GM12878 (cell line): ENCODE results near the gene PAF1. TPM values are rescaled to one million over a fixed set of nuclear protein-coding genes. Genes with fewer than 3 reads are reported as not detected.

ENCODE experiments used
- ATAC-seq: fragments of 200-7000 bp; cut with Tn5 transposase; 3 replicates; pipeline ENCODE4 v1.9.1; 2020; ENCODE audit warnings: mild to moderate bottlenecking, moderate library complexity
- BruUV-seq: library from RNA; stranded (reverse); fragments of 400-500 nt; replicated peaks from 2 replicates; lab custom pipeline; 2021; lab: Mats Ljungman, UMichigan
- CTCF ChIA-PET: fragments of 300-600 bp; sonication (Branson Sonifier 250); formaldehyde crosslinking; extraction: SDS; loops from one replicate; lab custom pipeline; 2021; ENCODE audit warnings: inconsistent platforms; lab: Yijun Ruan, JAX
- POLR2A ChIA-PET: fragments of 350-600 bp; formaldehyde crosslinking; extraction: SDS; loops from one replicate; lab custom pipeline; 2021; ENCODE audit warnings: inconsistent platforms; lab: Charles Lee
- RAD21 ChIA-PET: fragments of 300-600 bp; sonication (Branson Sonifier 250); formaldehyde crosslinking; loops from one replicate; lab custom pipeline; 2023; ENCODE audit warnings: antibody characterized with exemption; ENCODE audit not compliant: unreplicated experiment; lab: Charles Lee
- SMC1A ChIA-PET: fragments of 300-600 bp; sonication (Branson Sonifier 250); formaldehyde crosslinking; loops from one replicate; lab custom pipeline; 2023; ENCODE audit not compliant: unreplicated experiment, uncharacterized antibody; lab: Charles Lee
- DNase-seq: peaks from one replicate; pipeline ENCODE4 v3.0.0-alpha.2; 2011; ENCODE audit warnings: low read depth, low spot score
- FAIRE-seq: peaks from 3 replicates; lab custom pipeline; 2011; peaks lifted over from hg19 to GRCh38; lab: Jason Lieb, UNC
- H2AFZ ChIP-seq: 2 replicates; pipeline ENCODE4 v1.6.0; 2011; ENCODE audit warnings: low read depth, low read length, control low read depth; ENCODE audit not compliant: control insufficient read depth
- H3K27ac ChIP-seq: 2 replicates; pipeline ENCODE4 v1.5.1; 2011; ENCODE audit warnings: control low read depth; ENCODE audit not compliant: control insufficient read depth, insufficient read depth
- H3K27me3 ChIP-seq, 2 experiments: replicated peaks in 1 of 2; 2 replicates each; pipeline versions ENCODE4 v1.6.0 to v1.6.1; 2011; ENCODE audit warnings: low read length in 1 of 2; ENCODE audit not compliant: control insufficient read depth in 2 of 2, insufficient read depth in 2 of 2
- H3K36me3 ChIP-seq, 2 experiments: 2 replicates each; pipeline ENCODE4 v1.5.1; 2011; ENCODE audit warnings: low read length in 1 of 2; ENCODE audit not compliant: control insufficient read depth in 2 of 2, insufficient read depth in 2 of 2
- H3K4me1 ChIP-seq: 2 replicates; pipeline ENCODE4 v1.6.1; 2011; ENCODE audit warnings: mild to moderate bottlenecking, low read length, moderate library complexity, mixed read lengths; ENCODE audit not compliant: control insufficient read depth, insufficient read depth
- H3K4me2 ChIP-seq: 2 replicates; pipeline ENCODE4 v1.6.0; 2011; ENCODE audit warnings: control low read depth; ENCODE audit not compliant: control insufficient read depth, insufficient read depth
- H3K4me3 ChIP-seq: fragments of 200-600 bp; sonication (generic); 2 replicates; pipeline ENCODE4 v1.5.1; 2016
- H3K79me2 ChIP-seq: 2 replicates; pipeline ENCODE4 v1.6.0; 2011; ENCODE audit warnings: low read length; ENCODE audit not compliant: control insufficient read depth, insufficient read depth
- H3K9ac ChIP-seq: 2 replicates; pipeline ENCODE4 v1.8.0; 2011; ENCODE audit warnings: low read length, control low read depth, mixed read lengths; ENCODE audit not compliant: control insufficient read depth, insufficient read depth
- H3K9me3 ChIP-seq: replicated peaks from 3 replicates; pipeline ENCODE4 v1.5.1; 2011; ENCODE audit warnings: mild to moderate bottlenecking, low read length; ENCODE audit not compliant: control insufficient read depth, insufficient read depth
- H4K20me1 ChIP-seq: 2 replicates; pipeline ENCODE4 v1.6.0; 2011; ENCODE audit not compliant: control insufficient read depth, insufficient read depth
- EGR1 ChIP-seq, 2 experiments: IDR thresholded peaks; 1 replicate in 1 of 2; 2 replicates in 1 of 2; pipeline ENCODE4 v1.6.1; 2011 to 2012; ENCODE audit warnings: low read depth in 2 of 2, low read length in 2 of 2, borderline replicate concordance in 1 of 2, mild to moderate bottlenecking in 1 of 2, moderate library complexity in 1 of 2
- HDAC6 ChIP-seq: fragments of 200-600 bp; sonication (generic); IDR thresholded peaks from one replicate; pipeline ENCODE4 v1.8.0; 2017; ENCODE audit warnings: antibody characterized with exemption; ENCODE audit not compliant: unreplicated experiment
- NFIC ChIP-seq: IDR thresholded peaks from 2 replicates; pipeline ENCODE4 v1.6.1; 2012; ENCODE audit warnings: low read depth, mild to moderate bottlenecking, inconsistent platforms, low read length, moderate library complexity
- SMARCA5 ChIP-seq: fragments of 450-650 bp; IDR thresholded peaks from 2 replicates; pipeline ENCODE4 v1.6.1; 2017; ENCODE audit warnings: mild to moderate bottlenecking
- SUPT20H ChIP-seq: IDR thresholded peaks from 2 replicates; pipeline ENCODE4 v1.6.1; 2011; ENCODE audit warnings: low read depth, mild to moderate bottlenecking, low read length, moderate library complexity, borderline replicate concordance; ENCODE audit not compliant: control insufficient read depth
- TBL1XR1 ChIP-seq: IDR thresholded peaks from 2 replicates; pipeline ENCODE4 v1.6.1; 2012; ENCODE audit warnings: low read depth, low read length, improper control_type of control experiment
- WRNIP1 ChIP-seq: IDR thresholded peaks from 2 replicates; pipeline ENCODE4 v1.6.1; 2011; ENCODE audit warnings: low read depth, low read length, improper control_type of control experiment, borderline replicate concordance
- WGBS: methylation state at CpG from one replicate; pipeline ENCODE4 v1.1.6; 2016; ENCODE audit warnings: low lambda C conversion rate; ENCODE audit not compliant: insufficient replicate concordance, insufficient coverage; ENCODE audit errors: missing lambda C conversion rate; 5-methylcytosine and 5-hydroxymethylcytosine counted together
- in situ Hi-C: fragments of 300-500 bp; cut with MboI; formaldehyde crosslinking; loops from 9 replicates; pipeline ENCODE4 v1.14.3; 2018; ENCODE audit warnings: mixed read lengths
- intact Hi-C: fragments of 100-400 bp; cut with micrococcal nuclease; formaldehyde crosslinking; loops from one replicate; pipeline ENCODE4 v1.14.2; 2022; ENCODE audit not compliant: unreplicated experiment
- polyA plus RNA-seq, 11 experiments: library from polyadenylated mRNA; depleted of rRNA in 4 of 11; unstranded in 6 of 11; stranded (reverse) in 5 of 11; fragments of >200 nt; fragmentation: Nextera tagmentation in 4 of 11; fragmentation: Illumina TruSeq in 1 of 11; extraction: Ambion mirVana in 4 of 11; extraction: Trizol in 1 of 11; gene quantifications; 1 replicate in 1 of 11; 2 replicates in 10 of 11; pipeline versions ENCODE4 v1.2.1 to v1.2.3, GENCODE V29; 2011 to 2016; ENCODE audit warnings: inconsistent platforms in 2 of 11, missing spikeins in 2 of 11, low read depth in 1 of 11
- total RNA-seq, 4 experiments: library from RNA; depleted of rRNA in 3 of 4; stranded (reverse); fragments of >200 nt in 3 of 4; fragmentation: Illumina TruSeq in 1 of 4; extraction: Trizol in 1 of 4; gene quantifications; 2 replicates each; pipeline versions ENCODE4 v1.2.1 to v1.2.3, GENCODE V29; 2013 to 2021
- TF ChIP-seq, protein P1 (sequence below): fragments of 450-650 bp; IDR thresholded peaks from 2 replicates; pipeline ENCODE4 v1.6.1; 2017; ENCODE audit warnings: mild to moderate bottlenecking, low read depth, inconsistent platforms; ENCODE audit not compliant: poor library complexity, severe bottlenecking
- TF ChIP-seq, protein P2 (sequence below): IDR thresholded peaks from 2 replicates; pipeline ENCODE4 v1.6.1; 2012; ENCODE audit warnings: low read depth, low read length, improper control_type of control experiment
- TF ChIP-seq, protein P3 (sequence below): fragments of 450-650 bp; IDR thresholded peaks from 2 replicates; pipeline ENCODE4 v1.6.1; 2016; ENCODE audit warnings: mild to moderate bottlenecking

Gene PAF1
- total and polyA plus RNA-seq, 10 of the 15 experiments (the other 5 are each of a cell fraction or from before 2014, with no cell fraction given) = 1.7 to 45.8 (median 39.6) TPM

DNA sequence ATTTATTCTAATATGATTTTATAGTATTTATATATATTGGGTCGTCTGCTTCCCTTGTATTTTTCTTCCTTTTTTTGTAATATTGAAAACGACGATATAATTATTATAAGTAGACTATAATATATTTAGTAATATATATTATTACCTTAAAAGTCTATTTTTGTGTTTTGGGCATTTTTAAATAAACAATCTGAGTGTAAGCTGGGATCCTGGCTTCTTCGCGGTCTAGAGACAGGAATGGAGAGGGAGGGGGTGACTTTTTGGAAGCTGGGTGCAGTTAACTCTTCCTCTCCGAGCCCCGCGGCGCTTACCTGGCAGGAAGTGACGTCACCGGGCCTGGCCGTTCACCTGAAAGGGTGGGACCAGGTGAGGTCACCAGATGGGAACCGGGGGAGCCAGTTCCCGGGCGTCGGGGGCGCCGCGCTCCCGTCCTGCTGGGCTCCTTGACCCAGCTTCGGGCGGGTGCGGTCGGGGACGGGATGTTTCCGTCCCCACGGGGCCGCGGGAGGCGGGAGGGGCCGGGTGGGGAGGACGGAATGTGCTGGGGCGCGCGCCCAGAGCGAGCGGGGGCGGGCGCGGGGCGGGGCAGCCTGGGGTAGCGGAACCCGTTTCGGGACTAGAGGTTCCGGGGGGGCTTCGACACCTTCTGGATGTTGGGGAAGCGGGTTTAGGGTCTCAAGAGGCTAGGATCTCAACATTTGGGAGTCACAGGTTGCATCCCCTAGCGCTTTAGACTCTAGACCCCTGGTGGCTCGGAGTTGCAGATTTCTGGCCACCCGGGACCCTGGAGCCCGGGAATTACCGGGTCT lies 18.5 kb upstream of the PAF1 start (continued):
- TF ChIP-seq, protein P1, sequence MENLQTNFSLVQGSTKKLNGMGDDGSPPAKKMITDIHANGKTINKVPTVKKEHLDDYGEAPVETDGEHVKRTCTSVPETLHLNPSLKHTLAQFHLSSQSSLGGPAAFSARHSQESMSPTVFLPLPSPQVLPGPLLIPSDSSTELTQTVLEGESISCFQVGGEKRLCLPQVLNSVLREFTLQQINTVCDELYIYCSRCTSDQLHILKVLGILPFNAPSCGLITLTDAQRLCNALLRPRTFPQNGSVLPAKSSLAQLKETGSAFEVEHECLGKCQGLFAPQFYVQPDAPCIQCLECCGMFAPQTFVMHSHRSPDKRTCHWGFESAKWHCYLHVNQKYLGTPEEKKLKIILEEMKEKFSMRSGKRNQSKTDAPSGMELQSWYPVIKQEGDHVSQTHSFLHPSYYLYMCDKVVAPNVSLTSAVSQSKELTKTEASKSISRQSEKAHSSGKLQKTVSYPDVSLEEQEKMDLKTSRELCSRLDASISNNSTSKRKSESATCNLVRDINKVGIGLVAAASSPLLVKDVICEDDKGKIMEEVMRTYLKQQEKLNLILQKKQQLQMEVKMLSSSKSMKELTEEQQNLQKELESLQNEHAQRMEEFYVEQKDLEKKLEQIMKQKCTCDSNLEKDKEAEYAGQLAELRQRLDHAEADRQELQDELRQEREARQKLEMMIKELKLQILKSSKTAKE = peak; percentile 17
- peak; percentile 46; the same call in 1 of the 2 replicates for TF ChIP-seq WRNIP1
- no peak for TF ChIP-seq NFIC
- no peak for TF ChIP-seq SUPT20H
- no peak for TF ChIP-seq TBL1XR1
- peak; percentile 89; the same call in 1 of the 2 replicates for TF ChIP-seq SMARCA5

DNA sequence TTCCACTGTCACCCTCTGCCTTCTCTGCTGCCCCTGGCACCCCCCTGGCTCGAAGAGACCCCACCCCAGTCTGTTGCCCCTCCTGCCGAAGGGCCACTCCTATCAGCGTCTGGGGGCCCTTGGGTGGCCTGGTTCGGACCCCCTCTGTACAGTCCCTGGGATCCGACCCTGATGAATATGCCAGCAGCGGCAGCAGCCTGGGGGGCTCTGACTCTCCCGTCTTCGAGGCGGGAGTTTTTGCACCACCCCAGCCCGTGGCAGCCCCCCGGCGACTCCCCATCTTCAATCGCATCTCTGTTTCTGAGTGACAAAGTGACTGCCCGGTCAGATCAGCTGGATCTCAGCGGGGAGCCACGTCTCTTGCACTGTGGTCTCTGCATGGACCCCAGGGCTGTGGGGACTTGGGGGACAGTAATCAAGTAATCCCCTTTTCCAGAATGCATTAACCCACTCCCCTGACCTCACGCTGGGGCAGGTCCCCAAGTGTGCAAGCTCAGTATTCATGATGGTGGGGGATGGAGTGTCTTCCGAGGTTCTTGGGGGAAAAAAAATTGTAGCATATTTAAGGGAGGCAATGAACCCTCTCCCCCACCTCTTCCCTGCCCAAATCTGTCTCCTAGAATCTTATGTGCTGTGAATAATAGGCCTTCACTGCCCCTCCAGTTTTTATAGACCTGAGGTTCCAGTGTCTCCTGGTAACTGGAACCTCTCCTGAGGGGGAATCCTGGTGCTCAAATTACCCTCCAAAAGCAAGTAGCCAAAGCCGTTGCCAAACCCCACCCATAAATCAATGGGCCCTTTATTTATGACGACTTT lies 17.7 kb upstream of the PAF1 start:
- ChIA-PET POLR2A (interaction anchor here (1.2 to 3.9 kb wide), 4 partner anchors 11 to 37 kb away, joined by 3 to 39 read pairs (median 6); partner anchors contain the start of genes MED29, PAF1, RPS16 and SUPT5H), SMC1A (interaction anchor here (1.4 to 3.0 kb wide), 2 partner anchors 10 to 18 kb away, joined by 4 to 18 read pairs; partner anchors contain the start of genes MED29 and PAF1), CTCF (interaction anchor here (1.1 to 1.4 kb wide), 3 partner anchors 7 to 11 kb away, joined by 4 to 14 read pairs (median 4); no protein-coding TSS in a partner anchor), RAD21 (interaction anchor here (0.6 to 4.5 kb wide), 3 partner anchors 11 to 460 kb away, joined by 3 to 37 read pairs (median 5); partner anchors contain the start of gene SAMD4B)
- H3K4me2 ChIP-seq = peak overlapping the region; percentile 83
- H3K79me2 ChIP-seq = peaks cover 63% of the 10 kb centered on the region
- H3K27me3 ChIP-seq = no peaks in the 10 kb centered on the region
- intact Hi-C loops = loop anchor here (10.0 kb wide), 1 partner anchor 434 kb away; the partner anchor contains the start of gene FBXO17
- under 1% methylated on average over 20 of the region's 20 CpGs for WGBS
- H3K27ac ChIP-seq = peak overlapping the region; percentile 100
- peak overlapping the region; percentile 80 for H3K9ac ChIP-seq
- H3K36me3 ChIP-seq = peaks cover 2 to 6% of the 10 kb centered on the region in 2 experiments; a peak in 2 of 4 replicates
- peak overlapping the region; percentile 98 for H3K4me3 ChIP-seq
- no peaks in the 10 kb centered on the region for H4K20me1 ChIP-seq
- no peaks in the 10 kb centered on the region for H3K9me3 ChIP-seq
- H3K4me1 ChIP-seq = peaks cover 33% of the 10 kb centered on the region
- BruUV-seq = no TSS peak
- ATAC-seq (no peak), DNase-seq (no peak), FAIRE-seq (no peak)
- H2AFZ ChIP-seq = no peak overlapping the region
- in situ Hi-C loops = no loop called here
- TF ChIP-seq EGR1 (IDR thresholded peaks at IDR 0.05; ENCODE audit: borderline replicate concordance in 1 of 2, low read depth in 2 of 2, low read length in 2 of 2) (no peak), HDAC6 (peak; percentile 83)
- TF ChIP-seq, protein P2, sequence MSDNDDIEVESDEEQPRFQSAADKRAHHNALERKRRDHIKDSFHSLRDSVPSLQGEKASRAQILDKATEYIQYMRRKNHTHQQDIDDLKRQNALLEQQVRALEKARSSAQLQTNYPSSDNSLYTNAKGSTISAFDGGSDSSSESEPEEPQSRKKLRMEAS = no peak
- TF ChIP-seq, protein P3, sequence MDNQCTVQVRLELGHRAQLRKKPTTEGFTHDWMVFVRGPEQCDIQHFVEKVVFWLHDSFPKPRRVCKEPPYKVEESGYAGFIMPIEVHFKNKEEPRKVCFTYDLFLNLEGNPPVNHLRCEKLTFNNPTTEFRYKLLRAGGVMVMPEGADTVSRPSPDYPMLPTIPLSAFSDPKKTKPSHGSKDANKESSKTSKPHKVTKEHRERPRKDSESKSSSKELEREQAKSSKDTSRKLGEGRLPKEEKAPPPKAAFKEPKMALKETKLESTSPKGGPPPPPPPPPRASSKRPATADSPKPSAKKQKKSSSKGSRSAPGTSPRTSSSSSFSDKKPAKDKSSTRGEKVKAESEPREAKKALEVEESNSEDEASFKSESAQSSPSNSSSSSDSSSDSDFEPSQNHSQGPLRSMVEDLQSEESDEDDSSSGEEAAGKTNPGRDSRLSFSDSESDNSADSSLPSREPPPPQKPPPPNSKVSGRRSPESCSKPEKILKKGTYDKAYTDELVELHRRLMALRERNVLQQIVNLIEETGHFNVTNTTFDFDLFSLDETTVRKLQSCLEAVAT = peak; percentile 56
